ENCODE data around the gene SLC43A1. TPM values are rescaled to one million over a fixed set of nuclear protein-coding genes. Genes with fewer than 3 reads are reported as not detected.

Gene SLC43A1
- total RNA-seq, 1 donor from 2014 or later = 1.3 TPM

- no peak for TF ChIP-seq CTCF (IDR thresholded peaks at IDR 0.05; ENCODE audit: insufficient read depth, low read length, severe bottlenecking)
- Histone ChIP-seq H3K36me3 (ENCODE audit: control insufficient read depth, insufficient read depth, low read length) (no peaks in the 10 kb centered on the region), H3K4me3 (ENCODE audit: low read depth, low read length) (no peak overlapping the region), H3K27me3 (ENCODE audit: control insufficient read depth, insufficient read depth, low read length) (no peaks in the 10 kb centered on the region)
- FAIRE-seq (no peak), DNase-seq (ENCODE audit: low read depth) (no peak)
These were observed 11.0 kb downstream of the SLC43A1 start for GRCh38 chr11:57504511-57504910.

- TF ChIP-seq CTCF (IDR thresholded peaks at IDR 0.05; ENCODE audit: insufficient read depth, low read length, severe bottlenecking) = no peak
- FAIRE-seq (no peak), DNase-seq (ENCODE audit: low read depth) (no peak)
- no peak overlapping the region for H3K4me3 ChIP-seq (ENCODE audit: low read depth, low read length)
- H3K27me3 ChIP-seq (ENCODE audit: control insufficient read depth, insufficient read depth, low read length) = no peaks in the 10 kb centered on the region
- H3K36me3 ChIP-seq (ENCODE audit: control insufficient read depth, insufficient read depth, low read length) = no peaks in the 10 kb centered on the region
These were observed 12.6 kb downstream of the SLC43A1 start for GRCh38 chr11:57502870-57503269.

GRCh38 chr11:57502376-57502775 is 13.1 kb downstream of the SLC43A1 start:
- Histone ChIP-seq H3K4me3 (ENCODE audit: low read depth, low read length) (no peak overlapping the region), H3K27me3 (ENCODE audit: control insufficient read depth, insufficient read depth, low read length) (no peaks in the 10 kb centered on the region), H3K36me3 (ENCODE audit: control insufficient read depth, insufficient read depth, low read length) (no peaks in the 10 kb centered on the region)
- FAIRE-seq (no peak), DNase-seq (ENCODE audit: low read depth) (no peak)
- TF ChIP-seq CTCF (IDR thresholded peaks at IDR 0.05; ENCODE audit: insufficient read depth, low read length, severe bottlenecking) = no peak

GRCh38 chr11:57501953-57502352 is 13.5 kb downstream of the SLC43A1 start:
- no peak for FAIRE-seq
- H3K4me3 ChIP-seq (ENCODE audit: low read depth, low read length) = no peak overlapping the region
- TF ChIP-seq CTCF (IDR thresholded peaks at IDR 0.05; ENCODE audit: insufficient read depth, low read length, severe bottlenecking) = no peak
- H3K36me3 ChIP-seq (ENCODE audit: control insufficient read depth, insufficient read depth, low read length) = no peaks in the 10 kb centered on the region
- H3K27me3 ChIP-seq (ENCODE audit: control insufficient read depth, insufficient read depth, low read length) = no peaks in the 10 kb centered on the region
- no peak for DNase-seq (ENCODE audit: low read depth)

GRCh38 chr11:57500926-57501325 is 14.6 kb downstream of the SLC43A1 start:
- Histone ChIP-seq H3K27me3 (ENCODE audit: control insufficient read depth, insufficient read depth, low read length) (no peaks in the 10 kb centered on the region), H3K4me3 (ENCODE audit: low read depth, low read length) (no peak overlapping the region), H3K36me3 (ENCODE audit: control insufficient read depth, insufficient read depth, low read length) (no peaks in the 10 kb centered on the region)
- FAIRE-seq (no peak), DNase-seq (ENCODE audit: low read depth) (no peak)
- TF ChIP-seq CTCF (IDR thresholded peaks at IDR 0.05; ENCODE audit: insufficient read depth, low read length, severe bottlenecking) = no peak

GRCh38 chr11:57500515-57500914 is 15.0 kb downstream of the SLC43A1 start:
- no peak for TF ChIP-seq CTCF (IDR thresholded peaks at IDR 0.05; ENCODE audit: insufficient read depth, low read length, severe bottlenecking)
- no peaks in the 10 kb centered on the region for H3K27me3 ChIP-seq (ENCODE audit: control insufficient read depth, insufficient read depth, low read length)
- no peak for FAIRE-seq
- no peak for DNase-seq (ENCODE audit: low read depth)
- no peak overlapping the region for H3K4me3 ChIP-seq (ENCODE audit: low read depth, low read length)
- no peaks in the 10 kb centered on the region for H3K36me3 ChIP-seq (ENCODE audit: control insufficient read depth, insufficient read depth, low read length)
